NCI-H1092 (cell line): Measurements from ENCODE around the gene SLC4A1AP.

Source experiments
- DNase-seq: peaks from one replicate; lab custom pipeline; 2025; lab: John Stamatoyannopoulos, UW

The SLC4A1AP gene

GRCh38 chr2:27741673-27742072 lies 78.0 kb downstream of the SLC4A1AP start:
- no peak for DNase-seq

DNA sequence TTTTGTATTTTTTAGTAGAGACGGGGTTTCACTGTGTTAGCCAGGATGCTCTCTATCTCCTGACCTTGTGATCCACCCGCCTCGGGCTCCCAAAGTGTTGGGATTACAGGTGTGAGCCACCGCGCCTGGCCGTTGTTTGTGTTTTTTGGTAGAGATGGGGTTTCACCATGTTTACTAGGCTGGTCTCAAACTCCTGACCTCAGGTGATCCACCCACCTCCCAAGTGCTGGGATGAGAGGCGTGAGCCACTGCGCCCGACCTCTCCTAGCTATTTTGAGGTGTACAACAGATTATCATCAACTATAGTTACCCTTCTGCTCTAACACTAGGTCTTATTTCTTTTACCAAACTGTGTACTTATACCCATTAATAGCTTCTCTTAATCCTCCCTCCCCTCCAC lies 78.9 kb downstream of the SLC4A1AP start:
- no peak for DNase-seq
